H54 (cell line): ENCODE measurements around the gene CDC7.

ENCODE experiments used
- DNase-seq: peaks from one replicate; pipeline ENCODE4 v3.0.0; 2011; ENCODE audit warnings: low spot score, mixed read lengths; ENCODE audit not compliant: insufficient read length
- FAIRE-seq: peaks from 3 replicates; lab custom pipeline; 2011; peaks lifted over from hg19 to GRCh38; lab: Jason Lieb, UNC
- POLR2A ChIP-seq: IDR thresholded peaks from 2 replicates; pipeline ENCODE4 v1.6.1; 2011; ENCODE audit warnings: low read depth, mild to moderate bottlenecking, low read length

Gene CDC7

GRCh38 chr1:91527266-91527765 is 26.7 kb downstream of the CDC7 start:
- TF ChIP-seq POLR2A: no peak
- DNase-seq (no peak), FAIRE-seq (no peak)

- DNase-seq (no peak), FAIRE-seq (no peak)
- TF ChIP-seq POLR2A: no peak
These were observed 27.1 kb downstream of the CDC7 start for GRCh38 chr1:91527781-91528180.

DNA sequence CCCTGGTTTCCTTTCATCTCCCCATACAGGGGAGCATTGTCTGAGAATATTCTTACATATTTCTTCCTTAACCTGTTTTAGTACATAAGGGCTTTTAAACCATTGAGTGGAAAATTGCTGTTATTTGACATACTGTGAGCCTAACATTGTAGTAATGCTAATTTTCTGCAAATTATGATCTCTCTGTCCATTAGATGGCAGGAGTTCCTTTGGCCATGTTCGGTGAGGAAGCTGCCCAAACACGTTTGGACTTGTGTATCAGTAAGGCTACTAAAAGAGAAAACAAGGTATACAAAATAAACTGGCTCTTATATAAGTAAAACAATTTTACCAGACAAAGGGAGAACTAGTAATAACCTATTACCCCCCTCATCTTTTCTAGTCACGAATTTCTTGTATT is 29.2 kb downstream of the CDC7 start:
- DNase-seq: no peak
- FAIRE-seq: peak; percentile 75
- no peak for TF ChIP-seq POLR2A

- no peak for FAIRE-seq
- DNase-seq: no peak
- no peak for TF ChIP-seq POLR2A
These were observed 32.8 kb downstream of the CDC7 start for GRCh38 chr1:91533361-91534024.

- no peak for DNase-seq
- no peak for TF ChIP-seq POLR2A
- no peak for FAIRE-seq
These were observed 34.8 kb downstream of the CDC7 start for GRCh38 chr1:91535441-91535840.

DNA sequence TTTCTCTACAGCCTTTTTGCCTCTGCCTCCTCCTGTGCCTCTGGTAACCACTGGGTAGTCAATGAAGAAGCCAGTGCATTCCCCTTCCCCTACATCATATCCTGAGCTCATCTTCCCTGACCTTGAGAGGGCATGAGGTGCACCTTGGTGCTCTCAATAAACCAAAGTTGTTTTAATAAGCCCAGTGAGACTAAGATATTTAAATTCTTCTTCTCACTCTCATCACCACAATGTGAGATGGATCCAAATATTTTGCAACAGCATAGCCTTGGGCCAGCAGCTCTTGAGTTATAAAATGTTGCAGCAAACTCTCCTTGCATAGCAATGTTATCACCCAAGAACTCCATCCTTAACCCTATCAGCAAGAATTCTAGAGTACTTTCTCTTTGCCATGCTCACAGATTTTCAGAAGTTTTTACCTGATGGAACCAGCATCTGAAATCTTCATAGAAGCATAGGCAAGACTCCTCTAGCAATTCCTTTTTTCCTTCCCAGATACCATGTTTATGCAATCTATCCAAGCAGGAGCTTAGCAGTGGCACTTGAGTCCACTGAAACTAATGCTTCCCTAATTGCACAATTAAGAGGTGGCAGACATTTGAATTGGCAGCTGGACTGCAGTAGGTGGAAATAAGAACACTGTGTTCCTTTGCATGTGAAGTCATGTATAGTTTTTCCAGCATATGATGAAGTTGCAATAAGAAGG is 36.8 kb downstream of the CDC7 start:
- DNase-seq: no peak
- FAIRE-seq: no peak
- TF ChIP-seq POLR2A: no peak

- FAIRE-seq (no peak), DNase-seq (no peak)
- TF ChIP-seq POLR2A: no peak
These were observed 37.3 kb downstream of the CDC7 start for GRCh38 chr1:91537987-91538304.

GRCh38 chr1:91540910-91541309 is 40.3 kb downstream of the CDC7 start:
- FAIRE-seq (no peak), DNase-seq (no peak)
- no peak for TF ChIP-seq POLR2A

GRCh38 chr1:91541918-91542533 is 41.4 kb downstream of the CDC7 start:
- no peak for DNase-seq
- no peak for TF ChIP-seq POLR2A
- no peak for FAIRE-seq

DNA sequence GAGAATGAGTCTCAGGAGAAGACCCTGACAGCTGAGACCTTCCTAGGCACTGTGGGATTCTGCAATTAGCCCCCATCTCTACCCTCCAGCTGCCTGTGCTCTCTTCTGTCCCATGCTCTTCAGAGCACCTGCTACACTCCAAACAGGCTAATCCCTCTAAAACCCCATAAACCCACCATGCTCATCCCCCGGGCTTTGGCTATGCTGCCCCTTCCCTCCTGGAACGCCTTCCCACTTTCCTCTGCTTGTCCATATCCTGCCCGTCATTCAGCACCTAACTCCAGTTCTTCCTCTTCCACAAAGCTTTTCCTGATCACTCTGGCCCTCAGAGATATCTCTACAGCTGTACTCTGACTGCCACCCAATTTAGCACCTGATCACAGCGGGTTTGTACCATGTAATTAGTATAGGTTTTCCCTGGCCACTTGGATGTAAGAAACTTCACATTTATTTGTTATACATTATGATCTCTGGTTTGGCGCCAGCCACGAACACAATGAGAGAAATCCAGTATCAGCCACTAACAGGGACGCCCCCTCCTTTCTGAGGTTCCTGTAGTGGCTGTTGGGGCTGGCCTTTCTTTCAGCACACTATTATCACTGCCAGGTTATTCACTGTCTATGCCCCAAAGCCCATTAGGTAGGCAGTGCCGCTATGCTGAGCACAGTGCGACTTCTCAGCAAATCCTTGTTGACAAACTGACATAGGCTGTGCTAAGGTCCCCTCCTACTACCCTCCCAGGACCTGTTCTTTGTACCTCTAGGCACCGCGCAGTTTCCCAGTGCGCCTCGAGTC is 45.1 kb downstream of the CDC7 start:
- no peak for FAIRE-seq
- TF ChIP-seq POLR2A: no peak
- no peak for DNase-seq

GRCh38 chr1:91546301-91546581 is 45.6 kb downstream of the CDC7 start:
- no peak for TF ChIP-seq POLR2A
- DNase-seq (no peak), FAIRE-seq (no peak)

GRCh38 chr1:91546876-91547275 is 46.2 kb downstream of the CDC7 start:
- no peak for TF ChIP-seq POLR2A
- no peak for FAIRE-seq
- no peak for DNase-seq

DNA sequence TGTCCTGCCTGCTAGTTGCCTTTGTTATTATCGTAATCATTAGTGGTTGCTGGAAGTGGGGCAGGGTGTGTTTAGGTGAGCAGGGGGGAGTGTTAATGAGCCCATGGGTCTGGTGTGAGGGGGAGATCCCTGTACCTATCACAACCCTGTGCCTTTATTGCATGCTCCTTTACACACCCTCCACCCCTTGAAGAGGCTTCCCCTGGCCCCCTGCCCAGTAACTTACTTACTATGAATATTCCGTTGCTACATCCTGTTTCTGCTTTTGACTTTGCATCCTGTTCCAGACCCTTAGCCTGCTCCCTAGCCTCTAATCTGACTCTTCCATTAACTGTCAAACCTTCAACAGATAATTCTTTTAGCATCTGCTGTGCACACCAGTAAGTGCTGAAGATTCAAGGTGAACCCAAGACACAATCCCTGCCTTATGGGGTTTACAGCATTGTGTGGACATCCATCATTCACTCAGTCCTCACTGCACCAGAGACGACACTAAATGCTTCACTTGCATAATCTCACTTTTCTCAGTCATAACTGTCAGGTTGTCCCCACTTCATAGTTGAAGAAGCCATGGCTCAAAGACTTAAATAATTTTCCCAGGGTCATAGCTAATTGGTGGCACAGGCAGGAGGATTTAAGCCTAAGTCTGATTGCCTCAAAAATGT is 47.9 kb downstream of the CDC7 start:
- DNase-seq: no peak
- no peak for FAIRE-seq
- TF ChIP-seq POLR2A: no peak
